Measurements from ENCODE around the gene TM4SF20.

Gene TM4SF20

DNA sequence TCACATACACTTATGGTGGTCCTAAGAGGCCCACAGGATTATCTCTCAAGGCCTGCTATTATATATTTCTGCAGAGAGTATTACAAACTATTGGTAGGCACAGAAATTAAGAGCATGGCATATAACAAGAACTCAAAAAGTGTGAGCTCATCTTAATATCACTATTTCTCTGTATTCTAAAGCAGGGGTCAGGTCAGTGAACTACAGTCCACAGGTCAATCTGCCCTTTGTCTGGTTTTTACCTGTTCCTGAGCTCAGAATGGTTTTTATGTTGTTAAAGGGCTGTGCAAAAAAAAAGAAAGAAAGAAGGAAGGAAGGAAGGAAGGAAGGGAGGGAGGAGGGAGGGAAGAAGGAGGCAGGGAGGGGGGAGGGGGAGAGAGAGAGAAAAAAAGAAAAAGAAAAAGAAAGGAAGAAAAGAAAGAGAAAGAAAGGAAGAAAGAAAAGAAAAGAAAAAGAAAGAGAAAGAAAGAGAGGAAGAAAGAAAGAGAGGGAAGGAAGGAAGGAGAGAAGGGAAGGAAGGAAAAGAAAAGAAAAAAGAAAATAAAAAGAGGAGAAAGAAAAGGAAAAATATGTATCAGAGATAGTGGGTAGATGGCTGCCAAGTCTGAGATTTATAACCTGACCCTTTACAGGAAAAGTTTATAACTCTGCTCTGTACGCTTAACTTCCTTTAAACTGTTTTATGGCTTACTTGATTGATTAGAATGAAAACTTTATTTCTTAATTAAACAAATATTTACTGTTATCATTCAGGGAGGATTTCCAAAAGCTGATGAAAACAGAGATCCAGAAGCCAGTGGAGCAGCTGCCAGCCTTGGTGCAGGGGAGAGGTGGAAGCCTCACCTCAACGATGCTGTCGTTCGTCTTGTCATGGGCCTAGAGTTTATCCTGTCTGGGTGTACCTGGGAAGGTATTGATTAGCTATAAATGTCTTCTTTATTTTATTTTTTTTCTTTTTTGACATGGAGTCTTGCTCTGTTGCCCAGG lies 19.9 kb upstream of the TM4SF20 start:
- H4K20me1 ChIP-seq (ENCODE audit: insufficient read depth, low read length), result no peaks in the 10 kb centered on the region
- H3F3A ChIP-seq (ENCODE audit: insufficient read depth, low read length), result no peaks in the 10 kb centered on the region
- no peaks in the 10 kb centered on the region for H3K9me3 ChIP-seq (ENCODE audit: low read length)
- H3K9me2 ChIP-seq (ENCODE audit: low read depth, low read length), result no peaks in the 10 kb centered on the region
- no peak overlapping the region for H3K27ac ChIP-seq (ENCODE audit: low read depth, low read length, poor library complexity, severe bottlenecking)
- no peaks in the 10 kb centered on the region for H3K27me3 ChIP-seq (ENCODE audit: insufficient read depth, low read length)
- H3K4me1 ChIP-seq (ENCODE audit: insufficient read depth, low read length, severe bottlenecking), result no peaks in the 10 kb centered on the region
- H2AFZ ChIP-seq (ENCODE audit: low read length), result no peak overlapping the region
- H3K79me2 ChIP-seq (ENCODE audit: insufficient read depth, low read length), result no peaks in the 10 kb centered on the region
- H3K36me3 ChIP-seq (ENCODE audit: insufficient read depth, low read length), result no peaks in the 10 kb centered on the region
- H3K4me2 ChIP-seq (ENCODE audit: low read length), result no peak overlapping the region
- H3K4me3 ChIP-seq (ENCODE audit: low read depth, low read length, poor library complexity, severe bottlenecking), result no peak overlapping the region
- no peak for TF ChIP-seq EZH2 (IDR thresholded peaks at IDR 0.05; ENCODE audit: borderline replicate concordance, low read length)
- TF ChIP-seq, protein P1, sequence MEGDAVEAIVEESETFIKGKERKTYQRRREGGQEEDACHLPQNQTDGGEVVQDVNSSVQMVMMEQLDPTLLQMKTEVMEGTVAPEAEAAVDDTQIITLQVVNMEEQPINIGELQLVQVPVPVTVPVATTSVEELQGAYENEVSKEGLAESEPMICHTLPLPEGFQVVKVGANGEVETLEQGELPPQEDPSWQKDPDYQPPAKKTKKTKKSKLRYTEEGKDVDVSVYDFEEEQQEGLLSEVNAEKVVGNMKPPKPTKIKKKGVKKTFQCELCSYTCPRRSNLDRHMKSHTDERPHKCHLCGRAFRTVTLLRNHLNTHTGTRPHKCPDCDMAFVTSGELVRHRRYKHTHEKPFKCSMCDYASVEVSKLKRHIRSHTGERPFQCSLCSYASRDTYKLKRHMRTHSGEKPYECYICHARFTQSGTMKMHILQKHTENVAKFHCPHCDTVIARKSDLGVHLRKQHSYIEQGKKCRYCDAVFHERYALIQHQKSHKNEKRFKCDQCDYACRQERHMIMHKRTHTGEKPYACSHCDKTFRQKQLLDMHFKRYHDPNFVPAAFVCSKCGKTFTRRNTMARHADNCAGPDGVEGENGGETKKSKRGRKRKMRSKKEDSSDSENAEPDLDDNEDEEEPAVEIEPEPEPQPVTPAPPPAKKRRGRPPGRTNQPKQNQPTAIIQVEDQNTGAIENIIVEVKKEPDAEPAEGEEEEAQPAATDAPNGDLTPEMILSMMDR (IDR thresholded peaks at IDR 0.05; ENCODE audit: low read length), result no peak
- H3K9ac ChIP-seq (ENCODE audit: low read length), result no peak overlapping the region

- no peaks in the 10 kb centered on the region for H4K20me1 ChIP-seq (ENCODE audit: insufficient read depth, low read length)
- H3K4me2 ChIP-seq (ENCODE audit: low read length), result no peak overlapping the region
- no peak overlapping the region for H2AFZ ChIP-seq (ENCODE audit: low read length)
These were observed 18.5 kb upstream of the TM4SF20 start for GRCh38 chr2:227397562-227397961.

DNA sequence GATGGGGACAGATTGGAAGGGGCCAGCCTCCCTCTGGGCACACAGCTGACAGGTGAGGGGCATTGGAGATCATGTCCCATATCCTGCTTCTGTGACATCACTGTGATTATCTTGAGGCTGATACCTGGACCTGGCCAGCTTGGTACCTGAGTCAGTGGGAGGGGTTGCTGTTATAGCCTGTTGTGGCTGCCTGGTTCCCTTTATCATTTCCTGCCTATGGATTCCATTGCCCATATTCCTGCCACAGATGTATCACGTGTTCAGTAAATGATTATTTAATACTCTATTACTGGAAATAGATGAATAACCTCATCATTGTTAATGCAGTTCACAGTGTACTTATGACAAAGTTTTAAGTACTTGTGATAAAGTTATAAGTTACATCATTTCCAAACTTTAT lies 16.4 kb upstream of the TM4SF20 start:
- H3K9ac ChIP-seq (ENCODE audit: low read length), result no peak overlapping the region
- H3K79me2 ChIP-seq (ENCODE audit: insufficient read depth, low read length), result no peaks in the 10 kb centered on the region
- H3K4me3 ChIP-seq (ENCODE audit: low read depth, low read length, poor library complexity, severe bottlenecking), result no peak overlapping the region
- H3K36me3 ChIP-seq (ENCODE audit: insufficient read depth, low read length), result no peaks in the 10 kb centered on the region
- no peak overlapping the region for H3K27ac ChIP-seq (ENCODE audit: low read depth, low read length, poor library complexity, severe bottlenecking)
- no peaks in the 10 kb centered on the region for H3K9me3 ChIP-seq (ENCODE audit: low read length)
- no peaks in the 10 kb centered on the region for H3F3A ChIP-seq (ENCODE audit: insufficient read depth, low read length)
- no peaks in the 10 kb centered on the region for H4K20me1 ChIP-seq (ENCODE audit: insufficient read depth, low read length)
- TF ChIP-seq, protein P1 (IDR thresholded peaks at IDR 0.05; ENCODE audit: low read length), result no peak
- no peak for TF ChIP-seq EZH2 (IDR thresholded peaks at IDR 0.05; ENCODE audit: borderline replicate concordance, low read length)
- no peak overlapping the region for H3K4me2 ChIP-seq (ENCODE audit: low read length)
- H2AFZ ChIP-seq (ENCODE audit: low read length), result no peak overlapping the region
- no peaks in the 10 kb centered on the region for H3K9me2 ChIP-seq (ENCODE audit: low read depth, low read length)
- no peaks in the 10 kb centered on the region for H3K27me3 ChIP-seq (ENCODE audit: insufficient read depth, low read length)
- no peaks in the 10 kb centered on the region for H3K4me1 ChIP-seq (ENCODE audit: insufficient read depth, low read length, severe bottlenecking)

More at GRCh38 chr2:227397562-227397961, 18.5 kb upstream of the TM4SF20 start:
- Histone ChIP-seq H3K79me2 (ENCODE audit: insufficient read depth, low read length) (no peaks in the 10 kb centered on the region), H3K4me3 (ENCODE audit: low read depth, low read length, poor library complexity, severe bottlenecking) (no peak overlapping the region), H3K27ac (ENCODE audit: low read depth, low read length, poor library complexity, severe bottlenecking) (no peak overlapping the region), H3F3A (ENCODE audit: insufficient read depth, low read length) (no peaks in the 10 kb centered on the region), H3K4me1 (ENCODE audit: insufficient read depth, low read length, severe bottlenecking) (no peaks in the 10 kb centered on the region), H3K9me3 (ENCODE audit: low read length) (no peaks in the 10 kb centered on the region), H3K9ac (ENCODE audit: low read length) (no peak overlapping the region), H3K36me3 (ENCODE audit: insufficient read depth, low read length) (no peaks in the 10 kb centered on the region), H3K9me2 (ENCODE audit: low read depth, low read length) (no peaks in the 10 kb centered on the region), H3K27me3 (ENCODE audit: insufficient read depth, low read length) (no peaks in the 10 kb centered on the region)
- TF ChIP-seq, protein P1 (IDR thresholded peaks at IDR 0.05; ENCODE audit: low read length), result no peak
- no peak for TF ChIP-seq EZH2 (IDR thresholded peaks at IDR 0.05; ENCODE audit: borderline replicate concordance, low read length)
